Measurements from ENCODE around the gene OSGEPL1.
"Not testable (repeated sequence)": the region's sequence is repeated elsewhere in the genome, so short reads cannot be mapped to it uniquely, and the experiment has no call there.

The OSGEPL1 gene

GRCh38 chr2:189729430-189729829, 33.2 kb downstream of the OSGEPL1 start:
- no peak for DNase-seq

- no peak for DNase-seq
Observed at GRCh38 chr2:189726849-189727248, 35.7 kb downstream of the OSGEPL1 start.

GRCh38 chr2:189726271-189726670, 36.3 kb downstream of the OSGEPL1 start:
- DNase-seq: no peak

- no peak for DNase-seq
Observed at GRCh38 chr2:189723192-189723591, 39.4 kb downstream of the OSGEPL1 start.

- DNase-seq: no peak
Observed at GRCh38 chr2:189719571-189719970, 43.0 kb downstream of the OSGEPL1 start.

- DNase-seq: not testable (repeated sequence)
Observed at GRCh38 chr2:189717593-189717992, 45.0 kb downstream of the OSGEPL1 start.

GRCh38 chr2:189709501-189710221, 52.9 kb downstream of the OSGEPL1 start:
- no peak for DNase-seq

GRCh38 chr2:189702071-189702470, 60.5 kb downstream of the OSGEPL1 start:
- DNase-seq: no peak

GRCh38 chr2:189700681-189701080, 61.9 kb downstream of the OSGEPL1 start:
- DNase-seq: no peak

- DNase-seq: no peak
Observed at GRCh38 chr2:189698020-189698887, 64.3 kb downstream of the OSGEPL1 start.

All from NCI-H187 (cell line).